Heart right ventricle (tissue), 16 donors: Measurements from ENCODE around the gene SNRK. TPM values are rescaled to one million over a fixed set of nuclear protein-coding genes. Genes with fewer than 3 reads are reported as not detected.

Experiments used
- ATAC-seq, 8 donors: fragments of 200-7000 bp; cut with Tn5 transposase; one replicate each; pipeline ENCODE4 v1.9.1; 2020; ENCODE audit warnings: mild to moderate bottlenecking in 8 of 8, moderate library complexity in 8 of 8, moderate number of reproducible peaks in 1 of 8
- DNase-seq, 2 donors: peaks; one replicate each; pipeline ENCODE4 v3.0.0-alpha.2; 2020
- H3K27ac ChIP-seq, 10 donors: fragments of 200-600 bp; sonication (generic) in 2 of 10; one replicate each; pipeline versions ENCODE4 v1.5.0 to v1.8.0; 2020 to 2022; ENCODE audit warnings: mild to moderate bottlenecking in 3 of 10
- H3K27me3 ChIP-seq, 7 donors: fragments of 200-600 bp; one replicate each; pipeline ENCODE4 v1.8.0; 2021 to 2022; ENCODE audit warnings: mild to moderate bottlenecking in 2 of 7
- H3K36me3 ChIP-seq, 9 donors: fragments of 200-600 bp; sonication (generic) in 1 of 9; one replicate each; pipeline versions ENCODE4 v1.5.0 to v1.8.0; 2020 to 2022; ENCODE audit warnings: mild to moderate bottlenecking in 2 of 9
- H3K4me1 ChIP-seq, 9 donors: fragments of 200-600 bp; sonication (generic) in 1 of 9; one replicate each; pipeline versions ENCODE4 v1.5.0 to v1.8.0; 2020 to 2022; ENCODE audit warnings: mild to moderate bottlenecking in 4 of 9
- H3K4me3 ChIP-seq, 10 donors: fragments of 200-600 bp; sonication (generic) in 2 of 10; one replicate each; pipeline versions ENCODE4 v1.5.0 to v1.8.0; 2020 to 2022; ENCODE audit warnings: mild to moderate bottlenecking in 7 of 10, moderate library complexity in 2 of 10
- H3K9me3 ChIP-seq, 11 donors: fragments of 200-600 bp in 10 of 11; sonication (generic) in 2 of 11; one replicate each; pipeline versions ENCODE4 v1.5.0 to v1.8.0; 2013 to 2022; ENCODE audit warnings: mild to moderate bottlenecking in 2 of 11, control low read depth in 1 of 11, moderate library complexity in 1 of 11
- WGBS, 2 donors: extraction: QIAGEN DNeasy Blood & Tissue Kit; methylation state at CpG; one replicate each; pipeline ENCODE4 v1.1.7; 2013; ENCODE audit warnings: inconsistent platforms in 1 of 2; 5-methylcytosine and 5-hydroxymethylcytosine counted together
- intact Hi-C, 10 donors: fragments of 100-400 bp; cut with DNase I; formaldehyde crosslinking; loops; one replicate each; pipeline versions ENCODE4 v1.11.1 to v1.14.2; 2022
- polyA plus RNA-seq, 2 donors: library from polyadenylated mRNA; stranded (reverse); fragments of 200-250 nt; gene quantifications; one replicate each; pipeline ENCODE4 v1.2.3, GENCODE V29; 2013
- total RNA-seq, 10 donors: library from RNA; stranded (reverse); fragmentation: NEBNext Ultra II Directional in 3 of 10; extraction: Animal tissue kit (Norgen Biotek cat#: 25700) in 3 of 10; gene quantifications; one replicate each; pipeline versions ENCODE4 v1.2.1 to v1.2.4, GENCODE V29; 2021 to 2023
- TF ChIP-seq, protein P1 (sequence below), 9 donors: fragments of 200-600 bp; sonication (generic) in 2 of 9; IDR thresholded peaks; one replicate each; pipeline versions ENCODE4 v1.5.0 to v1.8.0; 2021 to 2022; ENCODE audit warnings: antibody characterized with exemption in 9 of 9, mild to moderate bottlenecking in 5 of 9, moderate library complexity in 1 of 9
- donor health status: Arrhythmogenic right ventricular cardiomyopathy.
- donor health status: ischemic (EF 13 %, LVEDD 7.1; RV severe dilation, severe dysfunction).
- donor health status: healthy with polysubstance abuse.
- donor health status: DM: no; HTN: yes; CAD: no.
- donor health status: DM: no; HTN: no; CAD: no.
- donor health status: ischemic (EF 25% LVEDD 6.9; RV normal size, moderate dysfunction).
- donor health status: ischemic (EF 25% LVEDD 5.7; RV mildly dilated, moderate dysfunction).
- donor health status: healthy.
- donor health status: DM: yes; HTN: yes; CAD: no.
- donor health status: Ischemic cardiomyopathy.
- donor health status: ischemic (EF 35%, LVEDD 5.7; RV mildly dilated, moderate dysfunction).
- donor health status: nonischemic (EF 11% LVEDD 7.7; RV severe dilation, severe dysfunction).
- donor health status: DM: yes; HTN: yes; CAD: no.
- donor health status: PGD.
- donor health status: ischemic (EF 29% LVEDD 5.4; RV normal size, mild dysfunction).
- donor health status: nonischemic (EF 23%, LVEDD 6.1; RV moderate dilation, normal function).

SNRK gene
- total and polyA plus RNA-seq, 12 donors, result 11.4 to 51.9 (median 27.8) TPM

- peaks cover 0 to 9% (median 0%) of the 10 kb centered on the region in 11 donors for H3K9me3 ChIP-seq
- no peaks in the 10 kb centered on the region for H3K36me3 ChIP-seq
- H3K27me3 ChIP-seq, result no peaks in the 10 kb centered on the region
- H3K4me3 ChIP-seq, result no peak overlapping the region
- TF ChIP-seq, protein P1, sequence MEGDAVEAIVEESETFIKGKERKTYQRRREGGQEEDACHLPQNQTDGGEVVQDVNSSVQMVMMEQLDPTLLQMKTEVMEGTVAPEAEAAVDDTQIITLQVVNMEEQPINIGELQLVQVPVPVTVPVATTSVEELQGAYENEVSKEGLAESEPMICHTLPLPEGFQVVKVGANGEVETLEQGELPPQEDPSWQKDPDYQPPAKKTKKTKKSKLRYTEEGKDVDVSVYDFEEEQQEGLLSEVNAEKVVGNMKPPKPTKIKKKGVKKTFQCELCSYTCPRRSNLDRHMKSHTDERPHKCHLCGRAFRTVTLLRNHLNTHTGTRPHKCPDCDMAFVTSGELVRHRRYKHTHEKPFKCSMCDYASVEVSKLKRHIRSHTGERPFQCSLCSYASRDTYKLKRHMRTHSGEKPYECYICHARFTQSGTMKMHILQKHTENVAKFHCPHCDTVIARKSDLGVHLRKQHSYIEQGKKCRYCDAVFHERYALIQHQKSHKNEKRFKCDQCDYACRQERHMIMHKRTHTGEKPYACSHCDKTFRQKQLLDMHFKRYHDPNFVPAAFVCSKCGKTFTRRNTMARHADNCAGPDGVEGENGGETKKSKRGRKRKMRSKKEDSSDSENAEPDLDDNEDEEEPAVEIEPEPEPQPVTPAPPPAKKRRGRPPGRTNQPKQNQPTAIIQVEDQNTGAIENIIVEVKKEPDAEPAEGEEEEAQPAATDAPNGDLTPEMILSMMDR (IDR thresholded peaks at IDR 0.05), result no peak
- H3K27ac ChIP-seq, result peak overlapping the region; percentile 31 to 93 (median 82)
- peak in 1 of 2 donors; percentile 69 for DNase-seq
- intact Hi-C loops, result loop anchor here in 5 of 10 donors (5.0 to 10.0 kb wide), 8 partner anchors 88 to 215 kb away; partner anchors contain the start of gene SNRK (in 3 of the 5)
- H3K4me1 ChIP-seq, result peaks cover 3 to 60% (median 41%) of the 10 kb centered on the region in 9 donors
- 56 to 68% methylated on average over 10 of the region's 10 CpGs for whole genome bisulfite sequencing, 2 donors
- peak; percentile 65 to 85 (median 76) for ATAC-seq
Measured at GRCh38 chr3:43389388-43390254, 103.3 kb downstream of the SNRK start.

DNA sequence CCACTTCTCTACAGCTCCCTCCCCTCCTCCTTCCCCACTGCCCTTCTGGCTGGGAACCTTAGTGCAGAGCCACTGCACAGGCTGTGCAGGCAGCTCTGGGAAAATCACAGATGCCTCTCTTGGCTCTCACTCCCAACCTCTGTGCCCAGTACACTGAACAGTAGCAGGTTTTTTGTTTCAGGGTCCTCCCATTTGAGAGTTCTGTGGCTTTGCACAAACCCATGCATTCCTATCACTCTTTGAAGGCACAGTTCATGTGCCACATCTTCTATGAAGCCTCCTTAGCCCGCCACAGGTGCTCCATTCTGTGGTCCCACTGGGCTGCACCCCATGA, 103.9 kb downstream of the SNRK start:
- TF ChIP-seq, protein P1 (IDR thresholded peaks at IDR 0.05), result no peak
- DNase-seq, result no peak
- H3K9me3 ChIP-seq, result peaks cover 0 to 3% (median 0%) of the 10 kb centered on the region in 11 donors
- no peaks in the 10 kb centered on the region for H3K27me3 ChIP-seq
- WGBS, 2 donors, result 87 to 96% methylated on average over 1 of the region's 1 CpG
- H3K36me3 ChIP-seq, result no peaks in the 10 kb centered on the region
- no peak overlapping the region for H3K4me3 ChIP-seq
- H3K4me1 ChIP-seq, result peaks cover 3 to 66% (median 47%) of the 10 kb centered on the region in 9 donors
- H3K27ac ChIP-seq, result peak overlapping the region; percentile 31 to 93 (median 82)
- peak in 5 of 8 donors; percentile 5 to 54 (median 15) for ATAC-seq
- intact Hi-C loops, result loop anchor here in 5 of 10 donors (5.0 to 10.0 kb wide), 6 partner anchors 87 to 115 kb away; partner anchors contain the start of gene SNRK (in 2 of the 5)

- Histone ChIP-seq H3K4me1 (peaks cover 3 to 71% (median 47%) of the 10 kb centered on the region in 9 donors), H3K4me3 (no peak overlapping the region), H3K9me3 (no peaks in the 10 kb centered on the region), H3K27me3 (no peaks in the 10 kb centered on the region), H3K36me3 (no peaks in the 10 kb centered on the region), H3K27ac (peak overlapping the region in 8 of 10 donors; percentile 29 to 93 (median 67))
- TF ChIP-seq, protein P1 (IDR thresholded peaks at IDR 0.05), result no peak
- 95 to 100% methylated on average over 1 of the region's 1 CpG for WGBS, 2 donors
- no peak for ATAC-seq
- intact Hi-C loops, result loop anchor here in 5 of 10 donors (5.0 to 10.0 kb wide), 6 partner anchors 86 to 113 kb away; partner anchors contain the start of gene SNRK (in 2 of the 5)
- DNase-seq, result no peak
Measured at GRCh38 chr3:43391621-43392020, 105.3 kb downstream of the SNRK start.

- H3K36me3 ChIP-seq, result no peaks in the 10 kb centered on the region
- no peaks in the 10 kb centered on the region for H3K9me3 ChIP-seq
- intact Hi-C loops, result loop anchor here in 5 of 10 donors (5.0 to 10.0 kb wide), 6 partner anchors 83 to 111 kb away; partner anchors contain the start of gene SNRK (in 2 of the 5)
- H3K4me1 ChIP-seq, result peaks cover 3 to 65% (median 36%) of the 10 kb centered on the region in 9 donors
- peak; percentile 85 to 93 (median 91) for ATAC-seq
- peak; percentile 76 to 89 for DNase-seq
- H3K27ac ChIP-seq, result peak overlapping the region in 9 of 10 donors; percentile 18 to 93 (median 74)
- TF ChIP-seq, protein P1 (IDR thresholded peaks at IDR 0.05), result no peak
- H3K27me3 ChIP-seq, result no peaks in the 10 kb centered on the region
- 16 to 29% methylated on average over 2 of the region's 2 CpGs for WGBS, 2 donors
- H3K4me3 ChIP-seq, result no peak overlapping the region
Measured at GRCh38 chr3:43394041-43394554, 107.8 kb downstream of the SNRK start.
